Heart left ventricle (tissue), 13 donors: ENCODE data around the gene TRMU.

ENCODE experiments used
- POLR2A ChIP-seq, 2 donors: fragments of 450-650 bp; IDR thresholded peaks; one replicate each; pipeline ENCODE4 v1.6.1; 2017; ENCODE audit warnings: antibody characterized with exemption in 2 of 2, mild to moderate bottlenecking in 2 of 2, moderate library complexity in 2 of 2
- TF ChIP-seq, protein P1 (sequence below), 12 donors: fragments of 200-600 bp; sonication (generic) in 4 of 12; IDR thresholded peaks; one replicate each; pipeline versions ENCODE4 v1.5.0 to v1.8.0; 2018 to 2022; ENCODE audit warnings: antibody characterized with exemption in 12 of 12, mild to moderate bottlenecking in 5 of 12
- donor health status: ischemic (EF 13 %, LVEDD 7.1; RV severe dilation, severe dysfunction).
- donor health status: DM: no; HTN: yes; CAD: no.
- donor health status: DM: no; HTN: no; CAD: no.
- donor health status: ischemic (EF 25% LVEDD 6.9; RV normal size, moderate dysfunction).
- donor health status: ischemic (EF 25% LVEDD 5.7; RV mildly dilated, moderate dysfunction).
- donor health status: ischemic (EF 35%, LVEDD 5.7; RV mildly dilated, moderate dysfunction).
- donor health status: nonischemic (EF 11% LVEDD 7.7; RV severe dilation, severe dysfunction).
- donor health status: DM: yes; HTN: yes; CAD: no.
- donor health status: PGD.
- donor health status: ischemic (EF 29% LVEDD 5.4; RV normal size, mild dysfunction).
- donor health status: nonischemic (EF 23%, LVEDD 6.1; RV moderate dilation, normal function).

DNA sequence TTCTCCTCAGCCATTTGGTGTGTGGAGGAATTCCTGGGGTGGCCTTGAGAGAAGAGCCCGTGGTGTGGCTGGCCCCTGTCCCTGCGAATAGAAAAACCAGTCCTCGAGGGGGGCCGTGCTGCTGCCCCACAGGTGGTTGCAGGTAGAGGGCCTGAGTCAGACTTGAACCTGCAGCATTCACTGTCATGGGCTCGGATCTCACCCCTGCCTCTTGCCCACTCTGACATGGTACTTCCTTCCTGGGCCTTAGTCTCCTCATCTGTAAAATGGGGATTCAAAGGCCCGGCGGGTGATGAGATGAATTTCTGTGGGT is 19.4 kb downstream of the TRMU start:
- no peak for TF ChIP-seq POLR2A (IDR thresholded peaks at IDR 0.05)
- TF ChIP-seq, protein P1, sequence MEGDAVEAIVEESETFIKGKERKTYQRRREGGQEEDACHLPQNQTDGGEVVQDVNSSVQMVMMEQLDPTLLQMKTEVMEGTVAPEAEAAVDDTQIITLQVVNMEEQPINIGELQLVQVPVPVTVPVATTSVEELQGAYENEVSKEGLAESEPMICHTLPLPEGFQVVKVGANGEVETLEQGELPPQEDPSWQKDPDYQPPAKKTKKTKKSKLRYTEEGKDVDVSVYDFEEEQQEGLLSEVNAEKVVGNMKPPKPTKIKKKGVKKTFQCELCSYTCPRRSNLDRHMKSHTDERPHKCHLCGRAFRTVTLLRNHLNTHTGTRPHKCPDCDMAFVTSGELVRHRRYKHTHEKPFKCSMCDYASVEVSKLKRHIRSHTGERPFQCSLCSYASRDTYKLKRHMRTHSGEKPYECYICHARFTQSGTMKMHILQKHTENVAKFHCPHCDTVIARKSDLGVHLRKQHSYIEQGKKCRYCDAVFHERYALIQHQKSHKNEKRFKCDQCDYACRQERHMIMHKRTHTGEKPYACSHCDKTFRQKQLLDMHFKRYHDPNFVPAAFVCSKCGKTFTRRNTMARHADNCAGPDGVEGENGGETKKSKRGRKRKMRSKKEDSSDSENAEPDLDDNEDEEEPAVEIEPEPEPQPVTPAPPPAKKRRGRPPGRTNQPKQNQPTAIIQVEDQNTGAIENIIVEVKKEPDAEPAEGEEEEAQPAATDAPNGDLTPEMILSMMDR (IDR thresholded peaks at IDR 0.05): no peak
